GM19099 (cell line): ENCODE measurements around the gene TICAM1.

Experiments
- POLR2A ChIP-seq: IDR thresholded peaks from 3 replicates; pipeline ENCODE4 v1.6.1; 2011; ENCODE audit warnings: low read depth; ENCODE audit not compliant: insufficient read length; ENCODE audit errors: extremely low read depth

TICAM1 gene

DNA sequence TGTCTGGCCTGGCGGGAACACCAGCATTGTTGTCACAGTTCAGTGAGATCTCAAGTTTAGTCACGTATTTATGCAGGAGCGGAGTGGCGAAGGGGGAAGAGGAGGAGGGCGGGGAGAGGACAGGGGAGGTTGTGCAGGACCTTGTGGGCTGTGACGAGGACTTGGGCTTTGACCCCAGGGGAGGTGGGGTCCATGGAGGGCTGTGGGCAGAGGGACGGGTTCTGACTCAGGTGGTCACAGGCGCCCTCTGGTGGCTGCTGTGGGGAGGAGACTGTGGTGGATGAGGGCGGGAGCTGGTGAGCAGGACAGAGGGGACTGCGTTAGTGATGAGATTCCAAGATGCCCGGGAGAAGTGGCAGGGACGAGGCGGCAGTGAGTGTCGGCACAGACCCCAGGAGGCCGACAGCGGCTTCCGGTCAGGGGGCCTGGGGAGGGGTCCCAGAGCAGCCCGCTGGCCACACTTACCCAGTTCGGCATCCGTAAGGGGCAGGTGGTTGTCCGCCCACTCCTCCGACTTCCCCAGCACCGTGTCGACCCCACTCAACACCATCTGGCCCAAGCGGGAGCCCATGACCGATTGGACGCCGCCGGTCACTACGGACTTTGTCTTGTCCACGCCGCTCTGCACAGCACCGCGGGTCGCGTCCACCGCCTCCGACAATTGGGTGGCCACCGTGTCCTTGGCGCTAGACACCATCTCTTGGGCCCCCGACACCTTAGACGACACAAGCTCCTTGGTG lies 20.2 kb upstream of the TICAM1 start:
- no peak for TF ChIP-seq POLR2A

DNA sequence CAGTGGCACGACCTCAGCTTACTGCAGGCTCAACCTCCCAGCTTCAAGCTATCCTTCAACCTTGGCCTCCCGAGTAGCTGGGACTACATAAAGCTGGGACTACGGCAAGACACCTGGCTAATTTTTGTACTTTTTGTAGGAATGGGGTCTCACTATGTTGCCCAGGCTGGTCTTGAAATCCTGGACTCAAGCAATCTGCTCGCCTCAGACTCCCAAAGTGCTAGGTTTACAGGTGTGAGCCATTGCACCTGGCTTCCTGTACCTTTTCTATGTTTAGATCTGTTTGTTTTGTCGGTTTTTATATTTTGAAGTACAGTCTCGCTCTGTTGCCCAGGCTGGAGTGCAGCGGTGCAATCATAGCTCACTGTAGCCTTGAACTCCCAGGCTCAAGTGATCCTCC lies 17.5 kb upstream of the TICAM1 start:
- no peak for TF ChIP-seq POLR2A

DNA sequence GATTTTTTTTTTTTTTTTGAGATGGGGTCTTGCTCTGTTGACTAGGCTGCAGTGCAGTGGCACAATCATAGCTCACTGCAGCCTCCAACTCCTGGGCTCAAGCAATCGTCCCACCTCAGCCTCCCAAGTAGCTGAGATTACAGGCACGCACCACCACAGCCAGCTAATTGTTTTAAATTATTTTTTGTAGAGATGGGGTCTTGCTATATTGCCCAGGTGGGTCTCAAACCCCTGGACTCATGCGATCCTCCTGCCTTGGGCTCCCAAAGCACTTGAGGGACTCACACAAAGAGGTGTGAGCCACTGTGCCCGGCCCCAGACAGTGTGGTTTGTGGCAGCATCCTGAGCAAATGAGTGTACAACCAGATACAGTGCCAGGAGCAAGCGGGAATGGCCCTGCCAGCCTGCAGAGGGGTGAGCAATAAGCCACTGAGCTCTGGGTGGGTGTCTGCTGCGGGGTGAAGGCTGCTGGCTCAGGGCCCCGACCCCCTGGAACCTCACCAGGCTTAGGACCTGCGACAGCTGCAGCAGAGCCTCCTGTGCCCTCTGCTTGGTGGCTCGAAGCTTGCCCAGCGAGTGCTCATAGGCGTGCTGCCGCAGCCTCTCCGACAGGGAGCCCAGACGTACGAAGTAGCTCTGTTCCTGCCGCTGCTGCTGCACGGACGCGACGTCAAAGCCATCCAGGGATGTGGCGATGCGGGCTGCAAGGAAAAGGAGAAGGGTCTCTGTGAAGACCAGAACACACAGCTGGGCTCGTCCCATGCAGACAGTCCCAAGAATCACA lies 15.9 kb upstream of the TICAM1 start:
- TF ChIP-seq POLR2A, result no peak

DNA sequence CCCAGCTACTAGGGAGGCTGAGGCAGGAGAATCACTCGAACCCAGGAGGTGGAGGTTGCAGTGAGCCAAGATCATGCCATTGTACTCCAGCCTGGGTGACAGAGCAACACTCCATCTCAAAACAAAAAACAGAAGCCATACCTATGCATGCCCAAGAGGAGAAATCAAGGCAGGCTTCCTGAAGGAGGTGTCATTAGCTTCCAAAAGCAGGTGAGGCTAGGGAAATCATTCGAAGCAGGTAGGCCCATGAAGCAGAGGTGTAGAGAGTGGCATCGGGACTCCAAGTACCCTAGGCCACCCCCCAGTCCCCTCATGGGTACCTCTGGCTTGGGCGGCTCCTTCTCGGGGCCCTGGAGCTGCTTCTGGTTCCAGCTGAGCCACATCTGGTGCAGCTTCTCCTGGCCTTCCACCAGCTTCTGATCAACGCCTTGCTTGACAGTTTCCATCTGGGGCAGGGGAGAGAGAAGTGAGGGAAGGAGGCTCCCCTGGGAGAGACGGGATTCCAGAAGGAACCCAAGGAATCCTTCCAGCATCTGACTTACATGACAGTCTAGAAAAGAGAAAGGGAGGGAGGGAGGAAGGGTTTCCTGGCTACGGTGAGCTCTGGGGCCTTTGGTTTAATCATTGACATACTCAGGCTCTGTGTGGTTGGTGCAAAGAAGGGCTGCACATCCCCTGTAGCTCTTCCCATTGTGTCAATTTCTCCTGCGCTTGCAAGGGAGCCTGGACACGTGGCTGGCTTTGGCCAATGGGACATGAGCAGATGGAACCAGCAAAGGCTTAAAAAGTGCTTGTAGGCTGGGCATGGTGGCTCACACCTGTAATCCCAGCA lies 13.1 kb upstream of the TICAM1 start:
- no peak for TF ChIP-seq POLR2A

DNA sequence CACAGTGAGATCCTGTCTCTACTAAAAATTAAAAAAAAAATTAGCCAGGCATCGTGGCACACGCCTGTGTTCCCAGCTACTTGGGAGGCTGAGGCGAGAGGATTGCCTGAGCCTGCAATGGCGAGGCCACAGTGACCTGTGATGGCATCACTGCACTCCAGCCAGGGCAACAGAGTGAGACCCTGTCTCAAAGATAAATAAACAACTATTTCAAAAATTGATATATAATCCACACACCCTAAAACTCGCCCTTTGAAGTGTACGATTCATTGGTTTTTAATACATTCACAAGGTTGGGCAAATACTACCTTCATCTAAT lies 12.1 kb upstream of the TICAM1 start:
- TF ChIP-seq POLR2A, result no peak

DNA sequence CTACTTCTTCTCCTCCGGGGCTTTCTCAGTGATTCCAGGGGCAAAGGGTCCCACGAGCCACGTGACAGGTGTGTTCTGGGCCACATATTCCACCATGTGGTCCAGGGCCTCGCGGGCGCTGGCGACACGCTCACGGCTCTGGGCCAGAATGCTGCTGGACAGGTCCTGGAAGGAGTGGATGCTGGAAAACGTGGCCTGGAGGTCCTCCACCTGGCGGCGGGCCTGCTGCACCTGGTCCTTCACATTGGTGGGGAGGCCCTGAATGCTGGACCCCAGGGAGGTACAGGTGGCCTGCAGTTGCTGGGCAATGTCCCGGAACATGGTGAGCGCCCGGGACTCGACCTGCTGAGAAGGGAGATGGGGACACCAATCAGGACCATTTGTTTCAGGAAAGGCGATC lies 7.7 kb upstream of the TICAM1 start:
- no peak for TF ChIP-seq POLR2A

DNA sequence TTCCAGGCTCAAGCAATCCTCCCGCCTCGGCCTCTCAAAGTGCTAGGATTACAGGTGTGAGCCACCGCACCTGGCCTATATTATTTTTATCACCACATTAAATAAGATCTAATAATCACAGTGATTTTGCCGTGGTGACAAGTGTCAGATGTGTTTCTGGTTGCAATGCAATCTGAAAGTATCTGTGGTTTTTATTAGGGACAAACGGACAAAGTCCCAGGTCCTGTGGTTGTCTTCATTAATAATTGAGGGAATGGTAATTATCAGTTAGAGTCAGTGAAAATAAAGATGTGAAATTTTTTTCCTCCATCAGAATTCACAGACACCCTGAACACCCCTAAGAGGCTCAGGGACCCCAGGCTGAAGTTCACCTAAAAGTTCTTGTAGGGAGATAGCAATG lies 1.3 kb upstream of the TICAM1 start:
- TF ChIP-seq POLR2A, result no peak

DNA sequence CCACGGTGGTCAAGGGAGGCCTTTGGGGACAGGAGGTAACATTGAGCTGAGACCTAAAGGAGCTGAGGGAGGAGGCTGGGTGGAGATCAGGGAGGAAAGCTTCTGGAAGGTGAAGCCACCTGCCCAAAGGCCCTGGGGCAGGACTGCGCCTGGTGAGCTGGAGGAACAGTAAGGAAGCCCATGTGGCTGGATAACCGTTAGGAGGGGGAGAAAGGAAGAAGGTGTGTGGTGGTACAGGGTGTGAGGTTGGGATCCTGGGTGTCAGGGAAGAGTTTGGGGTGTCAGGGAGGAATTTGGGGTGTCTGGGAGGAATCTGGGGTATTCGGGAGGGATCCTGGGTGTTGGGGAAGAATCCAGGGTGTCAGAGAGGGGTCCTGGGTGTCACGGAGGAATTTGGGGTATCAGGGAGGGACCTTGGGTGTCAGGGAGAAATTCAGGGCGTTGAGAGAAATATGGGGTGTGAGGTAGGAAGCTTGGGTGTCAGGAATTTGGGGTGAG lies 695 bp downstream of the TICAM1 start:
- no peak for TF ChIP-seq POLR2A

DNA sequence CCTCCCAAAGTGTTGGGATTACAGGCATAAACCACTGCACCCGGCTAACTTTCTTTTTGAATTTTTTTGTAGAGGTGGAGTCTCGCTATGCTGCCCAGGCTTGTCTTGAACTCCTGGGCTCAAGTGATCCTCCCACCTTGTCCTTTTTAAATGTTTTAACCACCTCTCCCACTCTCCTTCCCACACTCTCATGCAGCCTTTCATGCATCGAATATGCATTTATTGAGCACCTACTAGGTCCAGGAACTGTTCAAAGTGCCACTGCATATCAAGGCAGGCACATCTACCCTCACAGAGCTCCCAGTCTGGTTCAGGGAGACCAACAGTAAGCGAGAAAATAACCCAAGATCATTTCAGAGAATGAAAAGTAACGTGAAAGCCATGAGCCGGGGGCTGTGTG lies 1.2 kb downstream of the TICAM1 start:
- TF ChIP-seq POLR2A, result no peak

DNA sequence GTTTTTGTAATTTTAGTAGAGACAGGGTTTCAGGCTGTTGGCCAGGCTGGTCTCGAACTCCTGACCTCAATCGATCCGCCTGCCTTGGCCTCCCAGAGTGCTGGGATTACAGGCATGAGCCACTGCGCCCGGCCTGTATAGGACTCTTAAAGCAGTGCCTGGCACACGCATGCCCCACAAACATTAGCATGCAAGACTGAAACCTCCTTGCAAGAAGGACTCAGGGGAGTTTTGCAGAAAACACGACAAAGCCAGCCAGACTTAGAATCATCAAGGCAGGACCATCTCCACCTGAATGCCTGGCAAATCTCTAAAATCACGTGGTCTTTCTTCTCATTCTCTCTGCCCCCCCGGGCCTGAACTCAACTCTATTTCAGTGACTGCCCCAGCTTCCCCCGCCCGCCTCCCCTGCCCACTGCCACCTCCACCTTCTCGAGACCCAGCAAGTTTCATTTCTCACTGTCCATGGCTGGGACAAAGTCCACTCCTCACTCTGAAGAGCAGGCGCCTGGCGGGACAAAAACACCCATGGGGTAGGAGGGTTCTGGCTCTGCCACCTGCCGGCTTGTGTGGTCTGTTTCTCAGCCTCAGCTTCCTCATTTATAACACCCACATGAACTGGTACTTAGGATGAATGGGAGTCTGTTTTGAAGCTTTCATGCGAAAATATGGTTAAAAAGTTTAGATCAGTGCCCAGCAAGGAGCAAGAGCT lies 2.4 kb downstream of the TICAM1 start:
- no peak for TF ChIP-seq POLR2A

DNA sequence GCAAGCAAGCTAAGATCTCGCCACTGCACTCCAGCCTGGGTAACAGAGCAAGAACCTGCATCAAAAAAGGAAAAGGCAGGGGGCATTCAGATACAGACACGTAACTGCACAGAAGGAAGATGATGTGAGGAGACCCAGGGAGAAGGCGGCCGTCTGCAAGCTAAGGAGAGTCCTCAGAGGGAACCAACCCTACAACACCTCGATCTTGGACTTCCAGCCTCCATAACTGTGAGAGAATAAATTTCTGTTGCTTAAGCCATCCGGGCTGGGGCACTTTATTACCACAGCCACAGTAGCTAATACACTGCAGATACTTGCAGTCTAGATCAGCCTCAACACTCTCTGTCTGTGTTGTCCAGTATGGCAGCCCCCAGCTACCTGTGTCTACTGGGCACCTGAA lies 7.9 kb downstream of the TICAM1 start:
- no peak for TF ChIP-seq POLR2A

DNA sequence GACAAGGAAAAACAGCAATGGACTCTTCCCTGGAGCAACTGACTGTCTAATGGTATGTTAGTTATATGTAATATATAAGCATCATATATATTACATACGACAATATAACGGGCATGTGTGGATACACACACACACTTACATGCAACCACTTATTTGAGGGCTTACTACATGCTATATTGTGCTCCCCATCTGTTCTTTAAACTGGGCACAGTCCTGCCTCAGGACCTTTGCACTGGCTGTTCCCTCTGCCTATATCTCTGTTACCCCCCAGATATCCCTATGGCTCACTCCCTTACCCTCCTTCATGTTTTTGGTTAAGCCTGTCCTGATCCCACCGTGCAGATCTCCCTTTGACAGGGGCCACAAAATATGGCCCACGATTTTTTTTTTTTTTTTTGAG lies 10.2 kb downstream of the TICAM1 start:
- no peak for TF ChIP-seq POLR2A

DNA sequence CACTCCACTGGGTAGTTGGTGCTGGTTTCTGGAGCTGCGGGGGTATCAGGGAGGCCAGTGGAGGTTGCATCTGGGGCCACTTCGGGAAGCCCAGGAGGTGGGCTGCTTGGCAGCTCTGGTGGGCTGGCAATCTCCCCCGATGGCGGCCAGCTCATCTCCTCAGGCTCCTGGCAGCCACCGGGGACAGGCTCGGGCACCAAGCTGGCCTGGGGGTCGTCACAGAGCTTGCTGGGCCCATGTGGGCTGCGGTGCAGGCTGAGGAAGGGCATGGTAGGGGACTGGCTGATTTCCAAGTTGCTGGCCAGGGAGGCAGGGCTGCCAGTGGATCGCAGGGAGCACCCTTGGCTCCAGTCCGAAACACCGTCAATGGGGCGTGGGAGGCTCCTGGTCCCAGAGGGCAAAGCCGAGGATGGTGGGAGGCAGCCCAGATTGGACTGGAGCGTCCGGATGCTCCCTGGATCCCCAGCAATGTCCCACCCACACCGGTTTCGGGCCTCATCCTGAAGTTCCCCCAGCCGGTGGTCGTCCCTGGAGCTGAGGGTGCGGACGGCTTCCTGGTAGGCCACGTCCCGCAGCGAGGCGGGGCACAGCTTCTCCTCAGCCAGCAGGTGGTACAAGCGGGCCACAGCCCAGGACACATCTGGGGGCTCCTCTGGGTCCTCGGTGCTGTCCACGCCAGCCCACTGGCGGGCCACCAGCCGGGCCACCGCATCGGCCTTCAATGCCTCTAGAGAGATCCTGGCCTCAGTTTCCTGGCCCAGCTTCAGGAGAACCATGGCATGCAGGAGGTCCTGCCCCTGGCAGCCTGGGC lies 13.8 kb downstream of the TICAM1 start:
- TF ChIP-seq POLR2A, result no peak

DNA sequence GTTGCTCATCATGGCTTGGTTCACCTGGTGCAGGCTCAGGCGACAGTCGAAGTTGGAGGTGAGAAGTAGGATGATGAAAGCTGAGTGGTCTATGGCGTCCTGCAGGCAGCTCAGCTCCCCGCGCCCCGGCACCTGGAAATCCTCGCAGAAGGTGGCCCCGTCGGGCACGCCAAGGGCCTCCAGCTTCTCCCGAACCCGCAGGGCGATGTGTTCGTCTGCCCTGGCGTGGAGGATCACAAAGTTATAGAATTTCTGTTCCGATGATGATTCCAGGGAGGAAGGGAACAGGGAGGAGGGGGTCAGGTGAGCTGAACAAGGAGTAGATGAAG lies 14.6 kb downstream of the TICAM1 start:
- TF ChIP-seq POLR2A, result no peak
